Measurements from ENCODE around the gene PTPN1.
"Not testable (repeated sequence)": the region's sequence is repeated elsewhere in the genome, so short reads cannot be mapped to it uniquely, and the experiment has no call there.

The PTPN1 gene

DNA sequence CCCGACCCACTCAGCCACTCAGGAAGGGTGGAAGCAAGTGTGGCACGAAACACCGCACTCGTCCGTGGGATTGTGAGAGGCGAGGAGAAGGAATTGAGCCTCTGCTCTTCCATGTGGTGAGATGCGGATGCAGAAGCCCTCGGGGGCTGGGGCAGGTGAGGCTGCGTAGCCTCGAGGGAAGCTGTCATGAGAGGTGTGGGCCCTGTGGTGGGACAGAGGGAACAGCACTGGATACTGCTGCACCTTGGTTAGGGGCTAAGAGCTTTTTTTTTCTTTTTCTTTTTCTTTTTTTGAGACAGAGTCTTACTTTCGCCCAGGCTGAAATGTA lies 86.5 kb downstream of the PTPN1 start:
- TF ChIP-seq ZFX (IDR thresholded peaks at IDR 0.05; ENCODE audit: borderline replicate concordance) = no peak
- TF ChIP-seq, protein P1, sequence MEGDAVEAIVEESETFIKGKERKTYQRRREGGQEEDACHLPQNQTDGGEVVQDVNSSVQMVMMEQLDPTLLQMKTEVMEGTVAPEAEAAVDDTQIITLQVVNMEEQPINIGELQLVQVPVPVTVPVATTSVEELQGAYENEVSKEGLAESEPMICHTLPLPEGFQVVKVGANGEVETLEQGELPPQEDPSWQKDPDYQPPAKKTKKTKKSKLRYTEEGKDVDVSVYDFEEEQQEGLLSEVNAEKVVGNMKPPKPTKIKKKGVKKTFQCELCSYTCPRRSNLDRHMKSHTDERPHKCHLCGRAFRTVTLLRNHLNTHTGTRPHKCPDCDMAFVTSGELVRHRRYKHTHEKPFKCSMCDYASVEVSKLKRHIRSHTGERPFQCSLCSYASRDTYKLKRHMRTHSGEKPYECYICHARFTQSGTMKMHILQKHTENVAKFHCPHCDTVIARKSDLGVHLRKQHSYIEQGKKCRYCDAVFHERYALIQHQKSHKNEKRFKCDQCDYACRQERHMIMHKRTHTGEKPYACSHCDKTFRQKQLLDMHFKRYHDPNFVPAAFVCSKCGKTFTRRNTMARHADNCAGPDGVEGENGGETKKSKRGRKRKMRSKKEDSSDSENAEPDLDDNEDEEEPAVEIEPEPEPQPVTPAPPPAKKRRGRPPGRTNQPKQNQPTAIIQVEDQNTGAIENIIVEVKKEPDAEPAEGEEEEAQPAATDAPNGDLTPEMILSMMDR (IDR thresholded peaks at IDR 0.05) = no peak

DNA sequence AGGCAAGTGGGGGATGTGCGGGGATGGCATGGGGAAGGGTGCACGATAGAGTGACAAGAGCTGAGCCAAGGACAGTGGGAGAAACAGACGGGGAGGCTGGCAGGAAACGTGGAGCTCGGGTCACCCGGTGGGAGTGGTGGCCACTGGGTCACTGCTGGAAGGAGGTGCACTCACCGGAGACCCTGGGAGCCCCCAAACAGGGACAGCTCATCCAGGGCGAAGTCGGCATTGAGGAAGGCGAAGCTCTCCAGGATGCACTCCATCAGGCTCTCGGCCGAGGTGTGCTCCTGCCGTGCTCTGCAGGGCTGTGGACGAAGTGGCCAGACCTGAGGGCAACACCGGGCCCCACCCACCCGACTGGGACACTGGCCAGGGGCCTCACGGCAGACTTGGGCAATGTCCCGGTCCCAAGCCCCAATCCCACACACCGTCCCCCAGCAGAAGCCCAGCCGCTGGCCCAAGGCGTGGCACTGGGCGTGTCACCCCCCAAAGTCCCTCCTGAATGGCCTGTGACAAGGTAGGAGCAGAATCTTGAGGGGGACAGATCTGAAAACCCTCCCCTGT lies 87.3 kb downstream of the PTPN1 start:
- no peak overlapping the region for H3K27ac ChIP-seq
- TF ChIP-seq, protein P1 (IDR thresholded peaks at IDR 0.05) = no peak
- TF ChIP-seq ZFX (IDR thresholded peaks at IDR 0.05; ENCODE audit: borderline replicate concordance) = no peak

More for the DNA sequence above, 86.5 kb downstream of the PTPN1 start:
- H3K27ac ChIP-seq = no peak overlapping the region

DNA sequence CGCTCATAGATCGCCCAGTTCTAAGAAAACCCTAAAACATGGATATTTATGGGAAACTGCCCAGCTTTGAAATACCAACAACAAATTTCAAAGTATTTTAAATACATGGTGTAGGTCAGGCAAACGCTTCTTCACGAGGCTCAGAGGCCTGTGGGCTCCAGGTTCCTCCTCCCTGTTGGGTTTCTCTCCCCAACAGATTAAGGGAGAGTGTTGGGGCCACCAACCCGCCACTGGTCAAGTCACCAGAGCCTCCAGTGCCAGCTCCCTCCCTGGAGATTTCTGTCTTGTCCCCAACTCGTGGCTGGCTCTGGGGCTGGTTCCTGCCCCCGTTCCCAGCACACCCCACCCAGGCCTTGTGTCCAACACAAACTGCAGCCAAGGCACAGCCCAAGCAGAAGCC lies 87.9 kb downstream of the PTPN1 start:
- H3K27ac ChIP-seq = no peak overlapping the region
- TF ChIP-seq, protein P1 (IDR thresholded peaks at IDR 0.05) = no peak
- no peak for TF ChIP-seq ZFX (IDR thresholded peaks at IDR 0.05; ENCODE audit: borderline replicate concordance)

DNA sequence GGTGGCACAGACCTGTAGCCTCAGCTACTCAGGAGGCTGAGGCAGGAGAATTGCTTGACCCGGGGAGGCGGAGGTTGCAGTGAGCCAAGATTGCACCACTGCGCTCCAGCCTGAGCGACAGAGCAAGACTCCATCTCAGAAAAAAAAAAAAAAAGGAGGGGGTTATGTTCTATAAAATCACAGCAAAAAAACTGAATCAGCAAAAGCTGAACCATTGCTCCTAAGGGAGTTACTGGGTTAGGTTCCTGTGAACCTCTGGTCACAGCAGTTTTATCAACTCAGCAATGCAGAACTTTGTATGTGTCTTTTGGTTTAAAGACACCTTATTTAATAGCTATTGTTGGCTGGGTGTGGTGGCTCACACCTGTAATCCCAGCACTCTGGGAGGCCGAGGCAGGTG lies 88.6 kb downstream of the PTPN1 start:
- H3K27ac ChIP-seq = not testable (repeated sequence)

DNA sequence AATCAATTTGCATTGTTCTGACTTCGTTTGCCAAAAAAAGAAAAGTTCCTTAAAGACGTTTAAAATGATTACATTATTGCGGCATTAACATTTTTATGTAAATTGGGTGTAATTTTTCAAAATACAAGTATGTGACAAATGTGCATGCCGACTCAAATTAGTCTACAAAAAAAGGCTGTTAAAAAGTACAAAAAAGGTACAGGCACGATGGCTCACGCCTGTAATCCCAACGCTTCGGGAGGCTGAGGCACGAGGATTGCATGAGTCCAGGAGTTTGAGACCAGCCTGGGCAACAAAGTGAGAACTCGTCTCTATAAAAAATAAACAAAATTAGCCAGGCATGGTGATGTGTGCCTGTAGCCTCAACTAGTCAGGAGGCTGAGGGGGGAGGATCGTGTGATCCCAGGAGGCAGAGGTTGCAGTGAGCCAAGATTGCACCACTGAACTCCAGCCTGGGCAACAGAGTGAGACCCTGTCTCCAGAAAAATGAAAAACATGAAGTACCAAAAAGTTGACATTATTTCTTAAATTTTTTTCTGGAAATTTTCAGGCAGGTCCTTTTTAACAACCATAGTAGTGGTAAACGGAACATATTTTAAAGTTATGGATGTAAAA lies 90.2 kb downstream of the PTPN1 start:
- TF ChIP-seq, protein P1 (IDR thresholded peaks at IDR 0.05) = no peak
- TF ChIP-seq ZFX (IDR thresholded peaks at IDR 0.05; ENCODE audit: borderline replicate concordance) = no peak
- no peak overlapping the region for H3K27ac ChIP-seq

DNA sequence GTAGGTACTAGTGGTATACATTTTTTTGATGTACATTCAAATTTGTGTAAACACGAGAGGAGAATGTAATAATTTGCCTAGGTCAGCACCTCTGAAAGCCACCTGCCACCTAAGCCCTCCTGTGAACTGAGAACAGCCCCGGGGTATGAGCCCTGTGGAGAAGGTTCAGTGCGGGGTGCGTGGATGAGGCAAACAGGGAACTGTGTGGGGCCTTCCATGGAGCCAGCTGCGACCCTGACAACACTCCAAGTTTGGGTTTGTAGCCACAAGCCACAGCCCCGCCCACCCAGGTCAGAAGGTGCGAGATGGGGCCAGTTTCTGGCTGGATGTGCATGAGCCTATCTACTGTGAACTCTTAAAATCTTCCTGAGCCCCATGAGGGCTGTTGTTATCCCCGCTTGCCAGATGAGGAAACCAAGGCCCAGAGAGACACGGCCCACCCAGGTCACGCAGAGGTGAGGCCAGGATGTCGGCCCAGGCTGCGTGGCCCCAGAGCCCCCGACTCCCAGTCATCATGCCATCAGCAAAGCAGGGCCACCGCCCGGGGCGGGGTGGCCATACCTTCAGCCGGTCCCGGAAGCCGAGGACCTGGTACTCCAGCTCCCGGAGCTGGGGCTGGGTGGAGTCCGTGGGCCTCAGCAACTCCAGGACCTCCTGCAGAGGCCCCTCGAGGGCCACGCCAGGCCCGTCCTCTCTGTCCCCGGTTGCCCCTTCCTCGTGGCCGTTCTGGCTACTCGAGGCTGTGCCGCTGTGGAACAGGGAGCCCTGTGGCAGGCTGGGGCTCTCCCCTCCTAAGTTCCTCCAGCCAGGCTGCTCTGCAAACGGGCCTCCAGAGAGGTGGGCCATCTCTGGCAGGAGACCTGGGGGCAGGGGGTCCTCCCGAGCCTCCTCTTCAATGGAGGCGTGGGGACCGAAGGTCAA lies 91.6 kb downstream of the PTPN1 start:
- TF ChIP-seq ZFX (IDR thresholded peaks at IDR 0.05; ENCODE audit: borderline replicate concordance) = no peak
- TF ChIP-seq, protein P1 (IDR thresholded peaks at IDR 0.05) = no peak
- H3K27ac ChIP-seq = no peak overlapping the region

DNA sequence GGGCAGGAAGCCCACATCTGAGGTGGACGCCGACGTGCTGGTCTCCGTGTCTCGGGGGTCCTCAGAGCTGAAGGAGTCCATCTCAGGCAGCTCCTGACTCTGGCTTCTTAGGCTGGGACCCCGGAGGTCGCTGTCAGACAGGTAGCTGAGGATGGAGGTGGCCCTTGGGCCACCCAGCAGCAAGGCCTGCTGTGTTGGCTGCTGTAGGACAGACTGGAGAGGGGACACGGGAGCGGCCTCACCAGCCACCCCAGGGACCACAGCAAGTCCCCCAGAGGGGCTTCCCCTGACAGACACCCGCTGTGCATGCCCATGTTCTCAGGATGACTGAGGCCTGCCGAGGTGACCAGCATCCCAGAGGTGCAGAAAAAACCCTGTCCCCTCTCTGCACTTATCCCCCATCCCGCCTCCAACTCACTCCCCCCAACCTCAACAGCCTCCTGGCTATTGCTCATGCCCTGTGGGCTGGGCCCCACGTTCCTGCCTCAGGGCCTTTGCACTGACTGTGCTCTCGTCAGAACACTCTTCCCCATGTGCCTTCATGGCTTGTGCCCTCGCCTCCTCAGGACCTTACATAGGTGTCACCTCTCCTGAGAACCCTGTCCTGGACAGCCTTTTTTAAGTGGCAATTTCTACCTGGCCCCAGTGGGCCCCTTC lies 92.4 kb downstream of the PTPN1 start:
- TF ChIP-seq, protein P1 (IDR thresholded peaks at IDR 0.05) = no peak
- TF ChIP-seq ZFX (IDR thresholded peaks at IDR 0.05; ENCODE audit: borderline replicate concordance) = no peak
- H3K27ac ChIP-seq = no peak overlapping the region

Data from 22Rv1 (cell line).